ENCODE results near the gene COCH.
"Not testable (repeated sequence)": the region's sequence is repeated elsewhere in the genome, so short reads cannot be mapped to it uniquely, and the experiment has no call there.

Gene COCH

DNA sequence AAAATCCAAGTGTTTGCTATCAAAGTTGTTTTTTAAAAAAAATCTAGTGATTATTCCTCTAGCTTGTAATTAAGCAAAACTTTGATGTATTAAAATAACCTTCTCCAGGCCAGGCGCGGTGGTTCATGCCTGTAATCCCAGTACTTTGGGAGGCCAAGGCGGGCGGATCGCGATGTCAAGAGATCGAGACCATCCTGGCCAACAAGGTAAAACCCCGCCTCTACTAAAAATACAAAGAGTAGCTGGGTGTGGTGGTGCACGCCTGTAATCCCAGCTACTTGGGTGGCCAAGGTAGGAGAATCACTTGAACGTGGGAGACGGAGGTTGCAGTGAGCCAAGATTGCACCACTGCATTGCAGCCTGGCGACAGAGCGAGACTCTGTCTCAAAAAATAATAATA lies 59.6 kb downstream of the COCH start:
- DNase-seq = not testable (repeated sequence)

DNA sequence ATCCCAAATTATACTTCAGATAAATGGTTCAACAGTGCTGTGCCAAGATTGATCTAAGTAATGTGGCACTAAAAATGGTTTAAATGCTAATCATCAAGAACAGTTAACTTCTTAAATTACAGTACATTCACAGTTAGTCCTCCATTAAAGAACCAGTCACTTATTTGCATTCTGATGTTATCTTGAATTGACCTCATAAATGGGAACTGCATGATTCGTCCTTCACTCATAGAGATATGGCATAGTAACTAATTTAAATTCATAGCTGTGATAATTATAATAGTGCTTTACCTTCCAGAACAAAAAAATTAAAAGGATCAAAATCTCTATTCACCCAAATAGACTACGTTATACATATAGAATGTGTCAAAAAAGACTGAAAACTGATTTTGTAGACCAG lies 61.1 kb downstream of the COCH start:
- DNase-seq = no peak

DNA sequence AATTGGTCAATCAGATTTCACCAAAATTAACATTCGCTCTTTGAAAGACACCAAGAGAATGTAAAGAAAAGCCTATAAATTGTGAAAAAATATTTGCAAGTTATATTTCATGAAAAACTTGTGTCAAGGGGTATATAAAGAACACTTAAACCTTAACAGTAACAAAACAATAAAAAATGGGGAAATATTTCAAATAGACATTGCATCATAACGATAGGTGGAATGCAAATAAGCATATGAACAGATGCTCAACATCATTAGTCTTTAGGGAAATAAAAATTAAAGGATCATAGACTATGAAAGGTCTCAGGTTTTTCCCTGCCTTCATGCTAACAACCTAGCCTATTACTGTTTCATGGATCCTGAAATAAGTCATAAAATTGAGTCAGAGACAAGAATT lies 64.3 kb downstream of the COCH start:
- no peak for DNase-seq
